HuH-7 (cell line): Measurements from ENCODE around the gene SIX5.
"Not testable (repeated sequence)": the region's sequence is repeated elsewhere in the genome, so short reads cannot be mapped to it uniquely, and the experiment has no call there.

Experiments
- DNase-seq: peaks from one replicate; pipeline ENCODE4 v3.0.0; 2011; ENCODE audit warnings: low spot score

Gene SIX5

GRCh38 chr19:45768984-45769782 is at the start of gene SIX5:
Gene SIX5 (minus strand): TSS chr19:45769252. CDS start chr19:45768844, 408 bp downstream.
- DNase-seq, result peak; percentile 97

- peak; percentile 37 for DNase-seq
Measured at GRCh38 chr19:45817725-45818301, 48.8 kb upstream of the SIX5 start.

DNA sequence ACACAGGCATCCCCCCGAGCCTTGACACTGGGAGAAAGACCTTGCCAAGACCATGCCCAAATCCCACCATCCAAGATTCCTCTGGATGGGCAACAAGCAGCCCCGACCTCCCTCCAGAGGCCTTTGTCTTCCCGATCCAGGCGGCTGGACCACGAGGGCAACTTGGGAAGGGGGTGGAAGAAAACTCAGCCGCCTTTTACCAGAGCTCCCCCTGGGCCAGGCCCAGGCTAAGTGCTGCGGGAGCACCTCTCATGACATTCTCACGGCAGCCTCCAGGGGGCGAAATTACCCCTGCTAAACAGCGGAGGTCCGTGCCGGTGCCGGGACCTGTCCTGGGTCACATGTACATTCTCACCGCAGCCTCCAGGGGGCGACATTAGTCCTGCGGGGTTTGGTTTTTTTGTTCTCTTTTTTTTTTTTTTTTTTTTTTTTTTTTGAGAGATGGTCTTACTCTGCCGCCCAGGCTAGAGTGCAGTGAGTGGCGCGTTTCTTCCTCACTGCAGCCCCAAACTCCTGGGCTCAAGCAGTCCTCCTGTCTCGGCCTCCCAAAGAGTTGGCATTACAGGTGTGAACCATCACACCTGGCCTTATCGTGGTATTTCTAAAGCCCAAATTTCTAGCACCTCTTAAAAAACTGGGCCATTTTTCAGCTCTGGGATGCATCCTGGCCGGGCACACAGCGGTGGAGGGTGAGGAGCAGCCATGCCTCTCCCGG is 48.1 kb upstream of the SIX5 start:
- DNase-seq, result peak; percentile 99

GRCh38 chr19:45816236-45817009 is 47.4 kb upstream of the SIX5 start:
- no peak for DNase-seq

DNA sequence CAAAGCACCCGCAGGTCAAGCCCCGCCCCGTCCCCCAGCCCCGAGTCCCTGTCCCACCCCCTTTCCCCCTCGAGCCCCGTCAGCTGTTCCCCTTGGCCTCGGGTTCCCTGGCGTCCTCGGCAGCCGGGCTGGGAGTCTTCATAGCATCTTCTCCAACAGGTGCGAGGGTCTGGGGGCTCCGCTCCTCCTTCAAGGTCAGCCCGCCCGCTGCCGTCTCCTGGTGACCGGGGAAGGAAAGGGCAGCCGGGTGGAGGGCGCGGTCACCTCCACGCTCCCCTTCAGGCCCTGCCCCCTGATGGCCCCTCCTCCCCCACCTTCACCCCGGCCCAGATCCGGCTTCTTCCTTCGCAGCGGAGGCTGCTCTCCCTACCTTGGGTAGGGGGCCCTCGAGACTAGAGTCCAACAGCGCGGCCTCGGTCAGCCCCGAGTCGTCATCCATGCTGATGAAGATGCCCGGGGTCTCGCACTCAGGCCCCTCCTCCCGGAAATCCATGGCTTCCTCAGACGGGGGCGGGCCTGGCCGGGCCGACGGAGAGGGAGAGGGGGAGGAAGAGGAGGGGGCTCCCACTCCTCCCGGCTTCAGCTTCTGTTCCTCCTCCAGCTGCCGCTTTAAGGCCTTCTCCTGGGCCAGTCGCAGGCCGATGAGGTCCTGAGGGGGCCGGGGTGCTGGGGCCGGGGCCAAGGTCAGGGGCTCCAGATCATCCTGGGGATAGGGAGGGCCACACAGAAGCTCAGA is 46.6 kb upstream of the SIX5 start:
- DNase-seq, result no peak

- DNase-seq, result no peak
Measured at GRCh38 chr19:45814851-45815480, 45.9 kb upstream of the SIX5 start, which contains the start of gene RSPH6A. Gene RSPH6A (minus strand): TSS chr19:45815308. CDS start chr19:45815176, 132 bp downstream.

DNA sequence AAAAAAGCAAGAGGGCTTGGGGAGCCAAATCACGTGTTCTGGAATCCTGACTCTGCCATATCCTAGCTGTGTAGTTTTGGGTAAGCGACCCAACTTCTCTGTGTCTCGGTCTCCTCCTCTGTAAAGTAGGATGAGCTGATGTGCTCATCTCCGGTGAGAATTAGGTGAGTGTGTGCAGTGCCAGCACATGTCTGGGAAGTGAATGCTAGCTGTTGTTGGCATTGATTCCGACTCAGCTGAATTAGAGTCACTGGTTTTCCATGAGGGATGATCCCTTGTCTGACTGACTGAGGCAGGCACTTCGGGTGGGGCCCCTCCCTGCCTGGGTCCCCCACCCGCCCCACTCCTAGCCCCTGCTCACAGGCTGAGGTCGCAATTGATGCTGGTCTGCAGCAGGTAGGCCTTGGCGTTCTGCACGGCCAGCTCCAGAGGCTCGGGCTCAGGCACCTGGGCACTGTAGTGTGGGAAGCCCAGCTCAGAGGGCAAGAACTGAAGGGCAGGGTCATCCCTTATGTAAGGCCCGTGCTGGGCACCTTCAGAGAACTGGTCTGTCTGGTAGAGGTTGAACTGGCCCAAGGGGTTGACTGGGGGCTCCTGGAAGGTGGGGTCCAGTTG is 45.2 kb upstream of the SIX5 start:
- DNase-seq, result no peak

DNA sequence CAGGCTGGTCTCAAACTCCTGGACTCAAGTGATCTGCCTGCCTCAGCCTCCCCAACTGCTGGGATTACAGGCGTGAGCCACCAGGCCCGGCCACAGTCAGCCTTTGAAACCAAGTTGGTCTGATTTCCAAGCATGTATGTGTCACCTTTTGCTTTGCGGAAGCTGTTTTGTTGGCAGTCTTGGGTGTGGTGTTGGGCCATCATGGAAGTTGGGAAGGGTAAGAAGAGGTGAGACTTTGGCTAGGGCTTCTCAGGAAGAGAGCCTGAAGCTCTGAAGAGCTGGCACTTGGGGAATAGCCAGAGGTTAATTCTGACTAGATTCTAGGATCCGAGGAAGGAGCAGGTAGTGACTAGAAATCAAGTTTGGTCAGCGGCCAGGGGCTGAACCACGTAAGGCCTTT is 43.2 kb upstream of the SIX5 start:
- DNase-seq, result no peak

DNA sequence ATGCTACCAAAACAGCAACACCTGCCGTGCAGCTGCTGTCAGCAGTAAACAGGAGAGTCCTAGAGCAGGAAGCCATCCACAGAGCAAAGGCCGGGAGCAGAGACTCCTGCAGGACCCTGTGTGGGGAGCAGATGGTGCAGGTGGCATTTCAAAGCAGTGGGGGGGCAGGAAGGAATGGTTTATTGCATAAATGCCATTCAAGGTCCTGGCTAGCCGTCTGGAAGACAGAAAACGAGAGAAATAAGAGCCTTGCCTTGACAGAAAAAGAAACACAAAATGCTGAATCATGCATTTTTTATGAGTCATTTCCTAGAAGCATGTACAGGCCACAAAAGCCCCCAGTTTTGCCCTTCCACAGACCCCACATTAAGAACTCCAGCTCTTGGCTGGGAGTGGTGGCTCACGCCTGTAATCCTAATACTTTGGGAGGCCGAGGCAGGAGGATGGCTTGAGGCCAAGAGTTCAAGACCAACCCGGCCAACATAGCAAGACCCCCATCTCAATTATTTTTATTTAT is 40.6 kb upstream of the SIX5 start:
- DNase-seq, result no peak

- DNase-seq, result no peak
Measured at GRCh38 chr19:45805719-45806118, 36.7 kb upstream of the SIX5 start.

DNA sequence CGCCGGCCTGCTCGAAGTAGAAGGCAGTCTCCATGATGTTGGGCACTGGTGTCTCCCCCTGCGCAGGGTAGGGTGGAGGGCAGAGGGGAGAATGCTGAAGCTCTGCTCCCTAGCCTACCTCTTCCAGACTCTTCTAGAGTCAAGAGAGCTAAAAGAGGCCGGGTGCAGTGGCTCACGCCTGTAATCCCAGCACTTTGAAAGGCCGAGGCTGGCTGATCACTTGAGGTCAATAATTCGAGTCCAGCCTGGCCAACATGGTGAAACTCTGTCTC is 35.8 kb upstream of the SIX5 start:
- DNase-seq, result no peak

DNA sequence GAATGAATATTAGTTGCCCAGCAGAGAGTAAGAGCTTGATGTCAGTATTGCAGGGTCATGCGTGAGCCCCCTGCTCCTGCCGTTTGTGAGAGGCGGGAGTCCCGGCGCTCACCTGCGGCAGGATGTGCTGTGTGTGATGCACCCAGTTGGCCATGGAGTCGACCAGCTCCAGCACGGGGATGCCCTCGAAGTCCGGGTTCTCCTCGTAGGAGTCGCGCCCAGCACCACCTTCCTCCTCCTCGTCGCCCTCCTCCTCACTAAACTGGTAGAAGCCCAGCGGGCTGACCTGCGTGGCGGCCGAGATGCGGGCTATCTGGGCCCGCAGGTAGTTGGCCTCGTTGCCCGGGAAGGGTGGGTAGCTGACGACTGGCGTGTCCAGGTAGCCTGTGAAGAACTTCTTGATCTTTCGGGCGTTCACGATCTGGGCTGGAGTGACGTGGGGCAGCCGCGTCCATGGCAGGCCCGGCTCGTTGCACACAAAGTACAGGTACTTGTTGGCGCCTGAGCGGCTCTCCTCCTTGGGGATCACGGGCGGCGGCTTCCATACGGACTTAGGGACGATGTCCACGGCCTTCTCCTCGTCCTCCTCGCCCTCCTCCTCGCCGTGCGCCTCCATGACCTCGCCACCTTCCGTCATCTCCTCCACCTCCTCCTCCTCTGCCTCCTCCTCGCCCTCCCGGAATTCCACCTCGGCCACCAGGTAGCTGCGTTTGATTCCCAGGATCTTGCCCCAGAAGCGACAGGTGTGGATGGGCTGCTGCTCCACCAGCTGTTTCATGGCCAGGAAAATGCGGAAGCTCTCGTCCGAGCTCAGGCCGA is 35.3 kb upstream of the SIX5 start:
- no peak for DNase-seq

GRCh38 chr19:45801603-45802175 is 32.6 kb upstream of the SIX5 start:
- no peak for DNase-seq

DNA sequence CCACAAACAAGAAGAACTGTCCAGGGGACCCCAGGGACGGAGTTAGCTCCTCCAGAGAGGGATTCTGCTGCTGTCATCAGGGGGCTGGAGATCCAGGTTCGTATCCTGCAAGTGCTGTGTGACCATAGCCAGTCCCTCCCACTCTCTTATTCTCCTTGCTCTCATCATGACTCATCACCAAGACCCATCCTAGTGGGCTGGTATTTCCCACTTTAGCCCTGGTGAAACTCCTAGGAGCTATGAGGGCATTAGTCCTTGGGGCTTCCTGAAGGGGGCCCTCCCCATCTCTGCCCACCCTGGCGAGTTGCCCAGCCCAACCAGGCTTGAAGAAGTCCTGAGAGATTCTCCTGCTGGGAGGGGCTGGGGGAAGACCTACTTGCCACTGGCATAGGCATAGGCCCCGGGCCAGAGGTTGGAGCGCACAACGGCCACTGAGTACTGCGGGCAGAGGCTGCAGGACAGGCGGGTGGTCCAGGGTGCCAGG is 31.1 kb upstream of the SIX5 start:
- DNase-seq, result no peak

DNA sequence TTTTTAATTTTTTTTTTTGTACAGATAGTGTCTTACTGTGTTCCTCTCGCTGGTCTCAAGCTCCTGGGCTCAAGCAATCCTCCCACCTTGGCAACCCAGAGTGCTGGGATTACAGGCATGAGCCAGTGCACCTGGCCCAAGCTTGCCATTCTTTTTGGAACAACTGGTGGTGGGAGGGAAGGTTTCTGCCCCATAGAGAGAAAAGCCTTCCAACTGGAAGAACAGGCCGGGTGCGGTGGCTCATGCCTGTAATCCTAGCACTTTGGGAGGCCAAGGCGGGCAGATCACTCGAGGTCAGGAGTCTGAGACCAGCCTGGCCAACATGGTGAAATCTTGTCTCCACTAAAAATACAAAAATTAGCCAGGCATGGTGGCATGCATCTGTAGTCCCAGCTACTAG is 30.5 kb upstream of the SIX5 start:
- DNase-seq, result not testable (repeated sequence)

DNA sequence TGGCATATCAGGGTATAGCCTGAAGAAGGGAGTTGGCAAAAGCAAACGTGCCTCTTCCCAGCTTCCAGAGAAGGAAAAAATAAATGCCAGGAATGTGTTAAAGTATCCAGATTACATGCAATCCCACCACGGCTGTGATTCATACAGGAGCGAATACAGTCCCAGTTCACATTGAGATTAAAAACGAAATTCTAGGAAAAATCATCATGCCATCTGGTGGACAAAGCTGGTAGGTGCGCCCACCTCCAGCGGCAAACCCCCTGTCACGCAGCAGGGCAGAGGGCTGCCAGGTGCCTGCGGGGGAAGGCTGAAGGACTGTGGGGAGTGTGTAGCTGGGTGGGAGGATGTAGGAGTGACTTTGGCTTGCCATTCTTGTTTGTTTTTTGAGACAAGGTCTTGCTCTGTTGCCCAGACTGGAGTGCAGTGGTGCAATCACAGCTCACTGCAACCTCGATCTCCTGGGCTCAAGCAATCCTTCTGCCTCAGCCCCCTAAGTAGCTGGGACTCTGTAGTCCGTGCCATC is 30.0 kb upstream of the SIX5 start:
- peak; percentile 82 for DNase-seq

DNA sequence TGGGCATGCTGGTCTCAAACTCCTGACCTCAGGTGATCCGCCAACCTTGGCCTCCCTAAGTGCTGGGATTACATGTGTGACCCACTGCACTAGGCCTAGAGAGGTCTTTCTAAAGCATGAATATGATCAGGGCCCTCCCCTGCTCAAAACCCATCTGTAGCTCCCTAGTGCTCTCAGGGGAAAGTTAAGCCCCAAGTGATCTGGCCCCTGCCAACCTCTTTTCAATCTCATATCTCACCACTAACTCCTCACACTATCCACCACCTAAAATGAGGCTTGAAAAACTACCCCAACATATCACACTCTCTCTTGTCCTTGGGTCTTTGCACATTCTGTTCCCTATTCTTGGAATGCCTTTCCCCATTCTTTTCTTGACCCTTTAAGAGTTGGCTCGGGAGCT is 25.6 kb upstream of the SIX5 start:
- DNase-seq, result no peak

- no peak for DNase-seq
Measured at GRCh38 chr19:45793876-45794275, 24.8 kb upstream of the SIX5 start.

GRCh38 chr19:45793178-45793564 is 24.1 kb upstream of the SIX5 start:
- no peak for DNase-seq
